Effector memory CD4-positive, alpha-beta T cell (primary cell): ENCODE results near the gene ENPP7.
A peak's percentile ranks its signal among the peaks of the same experiment; 100 is the strongest.

ENCODE experiments used
- DNase-seq, 3 donors: peaks; one replicate each; pipeline ENCODE4 v3.0.0-alpha.2; 2020
- H3K27ac ChIP-seq: 2 replicates; pipeline ENCODE4 v1.7.0; 2013; ENCODE audit warnings: mild to moderate bottlenecking, low read length, moderate library complexity; ENCODE audit not compliant: insufficient read depth, poor library complexity, severe bottlenecking
- H3K27me3 ChIP-seq: replicated peaks from 2 replicates; pipeline ENCODE4 v1.7.0; 2013; ENCODE audit warnings: mild to moderate bottlenecking, low read length; ENCODE audit not compliant: insufficient read depth, control insufficient read depth, poor library complexity, severe bottlenecking
- H3K36me3 ChIP-seq: 2 replicates; pipeline ENCODE4 v1.7.0; 2013; ENCODE audit warnings: mild to moderate bottlenecking, low read length, moderate library complexity; ENCODE audit not compliant: control insufficient read depth, insufficient read depth
- H3K4me1 ChIP-seq: 2 replicates; pipeline ENCODE4 v1.7.0; 2013; ENCODE audit warnings: low read length, mild to moderate bottlenecking; ENCODE audit not compliant: control insufficient read depth, insufficient read depth, poor library complexity, severe bottlenecking
- H3K4me3 ChIP-seq: 2 replicates; pipeline ENCODE4 v1.7.0; 2013; ENCODE audit warnings: low read length, low read depth, mild to moderate bottlenecking; ENCODE audit not compliant: insufficient read depth, poor library complexity, severe bottlenecking
- H3K9me3 ChIP-seq: 2 replicates; pipeline ENCODE4 v1.7.0; 2013; ENCODE audit warnings: mild to moderate bottlenecking, low read length, moderate library complexity; ENCODE audit not compliant: control insufficient read depth

Gene ENPP7

DNA sequence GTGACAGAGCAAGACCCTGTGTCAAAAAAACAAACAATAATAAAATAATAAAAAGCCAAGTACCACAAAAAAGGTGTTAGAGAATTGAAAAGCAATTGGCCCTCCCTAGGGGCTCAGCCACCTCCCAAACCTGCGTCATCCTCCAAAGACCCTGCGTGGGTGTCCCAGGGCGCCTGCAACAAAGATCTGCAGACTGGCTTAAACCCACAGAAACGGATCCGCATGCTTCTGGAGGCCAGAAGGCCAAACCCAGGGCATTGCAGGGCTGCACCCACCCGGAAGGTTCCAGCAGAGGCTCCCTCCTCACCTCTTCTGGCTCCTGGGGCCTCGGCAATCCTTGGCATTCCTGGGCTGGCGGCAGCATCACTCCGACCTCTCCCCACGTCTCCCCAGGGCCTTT, 1.5 kb downstream of the ENPP7 start:
- Histone ChIP-seq H3K4me3 (no peak overlapping the region), H3K9me3 (no peaks in the 10 kb centered on the region), H3K27me3 (no peaks in the 10 kb centered on the region), H3K4me1 (peaks cover 7% of the 10 kb centered on the region), H3K27ac (no peak overlapping the region), H3K36me3 (no peaks in the 10 kb centered on the region)
- no peak for DNase-seq

DNA sequence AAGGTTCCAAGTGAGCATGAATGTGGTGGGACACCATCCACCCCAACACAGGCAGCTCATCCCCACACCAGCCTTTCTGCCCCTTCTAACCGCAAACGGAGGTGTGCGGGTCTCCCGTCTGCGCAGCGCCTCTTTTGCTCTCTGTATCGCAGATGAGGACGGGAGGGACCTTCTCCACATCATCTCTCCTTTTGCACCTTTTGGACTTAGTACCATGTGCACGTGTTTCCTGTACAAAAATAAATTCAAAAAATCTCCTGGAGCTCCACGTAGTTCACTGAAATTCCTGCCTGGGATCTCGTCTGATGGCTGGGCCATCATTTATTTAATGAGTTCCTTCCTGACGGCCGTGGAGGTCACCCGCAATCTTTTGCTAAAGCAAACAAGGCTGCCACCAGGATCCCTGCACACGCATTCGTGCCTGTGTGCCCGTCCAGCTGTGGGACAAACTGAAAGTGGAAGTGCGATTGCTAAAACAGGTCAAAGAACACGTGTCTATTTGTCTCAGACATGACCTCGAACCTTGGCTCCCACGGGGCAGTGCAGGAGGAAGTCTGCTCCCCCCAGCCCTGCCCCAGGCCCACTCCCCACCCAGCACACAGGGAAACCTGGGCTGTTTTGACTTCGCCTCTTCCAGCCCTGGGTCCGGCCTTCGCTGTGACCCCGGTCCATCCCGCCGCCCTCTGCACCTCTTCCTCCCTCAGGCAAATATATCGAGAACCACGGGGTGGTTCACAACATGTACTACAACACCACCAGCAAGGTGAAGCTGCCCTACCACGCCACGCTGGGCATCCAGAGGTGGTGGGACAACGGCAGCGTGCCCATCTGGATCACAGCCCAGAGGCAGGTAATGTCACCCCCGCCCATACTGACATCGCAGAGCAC, 2.3 kb downstream of the ENPP7 start:
- H3K4me3 ChIP-seq, result no peak overlapping the region
- H3K36me3 ChIP-seq, result no peaks in the 10 kb centered on the region
- H3K9me3 ChIP-seq, result no peaks in the 10 kb centered on the region
- H3K4me1 ChIP-seq, result peaks cover 7% of the 10 kb centered on the region
- no peak overlapping the region for H3K27ac ChIP-seq
- H3K27me3 ChIP-seq, result no peaks in the 10 kb centered on the region
- peak in 1 of 3 donors; percentile 12 for DNase-seq

DNA sequence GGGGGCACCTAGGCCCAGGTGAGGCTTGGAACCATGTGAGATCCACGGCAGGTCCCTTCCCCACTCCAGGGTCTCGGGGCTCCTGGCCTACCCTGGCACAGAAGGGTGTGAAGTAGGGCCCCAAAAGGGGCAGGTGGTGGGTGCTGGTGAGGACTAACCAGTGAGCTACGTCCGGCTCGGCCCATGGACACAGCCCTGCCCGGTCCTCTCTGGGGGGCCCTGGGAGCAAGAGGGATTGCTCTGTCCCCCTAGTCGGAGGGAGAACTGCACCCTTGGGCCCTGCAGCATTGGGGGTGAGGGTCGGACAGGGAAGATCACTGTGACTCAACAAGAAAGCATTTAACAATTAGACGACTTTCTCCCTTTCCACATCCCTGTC, 2.9 kb downstream of the ENPP7 start:
- Histone ChIP-seq H3K9me3 (no peaks in the 10 kb centered on the region), H3K27me3 (no peaks in the 10 kb centered on the region), H3K4me1 (peaks cover 7% of the 10 kb centered on the region), H3K27ac (no peak overlapping the region), H3K36me3 (no peaks in the 10 kb centered on the region), H3K4me3 (no peak overlapping the region)
- no peak for DNase-seq

DNA sequence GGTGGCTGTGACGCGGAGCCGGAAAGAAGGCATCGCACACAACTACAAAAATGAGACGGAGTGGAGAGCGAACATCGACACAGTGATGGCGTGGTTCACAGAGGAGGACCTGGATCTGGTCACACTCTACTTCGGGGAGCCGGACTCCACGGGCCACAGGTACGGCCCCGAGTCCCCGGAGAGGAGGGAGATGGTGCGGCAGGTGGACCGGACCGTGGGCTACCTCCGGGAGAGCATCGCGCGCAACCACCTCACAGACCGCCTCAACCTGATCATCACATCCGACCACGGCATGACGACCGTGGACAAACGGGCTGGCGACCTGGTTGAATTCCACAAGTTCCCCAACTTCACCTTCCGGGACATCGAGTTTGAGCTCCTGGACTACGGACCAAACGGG, 4.4 kb downstream of the ENPP7 start:
- no peak for DNase-seq
- H3K27me3 ChIP-seq, result no peaks in the 10 kb centered on the region
- H3K9me3 ChIP-seq, result no peaks in the 10 kb centered on the region
- no peak overlapping the region for H3K4me3 ChIP-seq
- no peak overlapping the region for H3K27ac ChIP-seq
- H3K4me1 ChIP-seq, result peaks cover 7% of the 10 kb centered on the region
- H3K36me3 ChIP-seq, result no peaks in the 10 kb centered on the region

DNA sequence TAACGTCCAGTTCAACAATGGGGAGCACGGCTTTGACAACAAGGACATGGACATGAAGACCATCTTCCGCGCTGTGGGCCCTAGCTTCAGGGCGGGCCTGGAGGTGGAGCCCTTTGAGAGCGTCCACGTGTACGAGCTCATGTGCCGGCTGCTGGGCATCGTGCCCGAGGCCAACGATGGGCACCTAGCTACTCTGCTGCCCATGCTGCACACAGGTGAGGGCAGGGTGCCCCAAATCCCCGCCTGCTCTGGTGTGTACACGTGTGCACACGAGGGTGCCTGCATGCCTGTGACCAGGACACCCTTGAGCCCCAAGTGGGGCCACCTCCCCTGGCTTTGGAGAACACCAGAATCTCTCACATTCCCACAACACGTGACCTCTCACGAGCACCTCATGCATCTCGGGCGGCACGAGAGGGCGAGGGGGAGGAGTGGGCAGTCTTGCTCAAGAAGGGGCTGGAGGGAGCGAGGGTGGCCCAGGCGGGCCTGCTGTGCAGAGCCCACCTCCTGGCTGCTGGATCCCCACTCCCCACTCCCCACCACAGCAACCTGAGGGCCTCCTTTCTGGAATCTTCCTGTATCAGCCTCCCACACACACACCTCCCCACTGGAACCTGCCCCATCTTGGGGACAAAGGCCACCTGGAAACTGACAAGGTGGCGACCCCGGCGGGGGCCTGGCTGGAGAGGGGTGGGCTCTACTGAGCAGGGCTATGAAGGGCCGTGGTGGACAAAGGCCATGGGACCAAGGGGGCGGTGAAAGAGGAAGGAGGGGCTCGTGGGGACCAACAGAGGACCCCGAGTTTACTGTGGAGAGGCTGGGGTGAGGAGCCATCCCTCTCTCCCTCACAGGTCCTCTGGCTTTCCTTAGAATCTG, 6.5 kb downstream of the ENPP7 start:
- no peak for DNase-seq
- H3K36me3 ChIP-seq, result no peaks in the 10 kb centered on the region
- H3K4me3 ChIP-seq, result no peak overlapping the region
- H3K27ac ChIP-seq, result no peak overlapping the region
- H3K27me3 ChIP-seq, result peaks cover 9% of the 10 kb centered on the region
- peaks cover 14% of the 10 kb centered on the region for H3K4me1 ChIP-seq
- H3K9me3 ChIP-seq, result no peaks in the 10 kb centered on the region

GRCh38 chr17:79737922-79738578, 7.3 kb downstream of the ENPP7 start:
- Histone ChIP-seq H3K27ac (no peak overlapping the region), H3K4me3 (no peak overlapping the region), H3K36me3 (no peaks in the 10 kb centered on the region), H3K4me1 (peaks cover 11% of the 10 kb centered on the region), H3K27me3 (peaks cover 10% of the 10 kb centered on the region), H3K9me3 (no peaks in the 10 kb centered on the region)
- DNase-seq, result no peak

DNA sequence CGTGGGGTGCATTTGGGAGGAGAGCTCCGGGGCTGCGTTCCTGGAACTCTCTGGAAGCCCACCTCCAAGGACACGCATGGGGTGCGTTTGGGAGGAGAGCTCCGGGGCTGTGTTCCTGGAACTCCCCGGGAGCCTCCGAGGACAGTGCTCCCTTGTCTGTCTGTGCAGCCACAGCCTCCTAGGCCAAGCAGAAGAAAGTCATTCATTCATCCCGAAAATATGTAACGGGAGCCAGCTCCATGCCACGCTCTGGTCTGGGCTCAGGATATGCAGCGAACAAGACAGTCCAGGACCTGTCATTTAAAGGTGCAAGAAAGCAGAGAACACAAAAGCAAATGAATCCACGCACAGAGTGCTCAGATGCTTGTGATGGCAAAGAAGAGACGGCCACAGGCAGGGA, 7.9 kb downstream of the ENPP7 start:
- H3K9me3 ChIP-seq, result no peaks in the 10 kb centered on the region
- peaks cover 10% of the 10 kb centered on the region for H3K27me3 ChIP-seq
- H3K27ac ChIP-seq, result no peak overlapping the region
- H3K36me3 ChIP-seq, result no peaks in the 10 kb centered on the region
- peaks cover 8% of the 10 kb centered on the region for H3K4me1 ChIP-seq
- DNase-seq, result no peak
- no peak overlapping the region for H3K4me3 ChIP-seq

- H3K9me3 ChIP-seq, result no peaks in the 10 kb centered on the region
- H3K4me3 ChIP-seq, result no peak overlapping the region
- H3K27ac ChIP-seq, result no peak overlapping the region
- H3K36me3 ChIP-seq, result no peaks in the 10 kb centered on the region
- H3K27me3 ChIP-seq, result peaks cover 10% of the 10 kb centered on the region
- peaks cover 8% of the 10 kb centered on the region for H3K4me1 ChIP-seq
- no peak for DNase-seq
These were observed 8.7 kb downstream of the ENPP7 start for GRCh38 chr17:79739148-79740062.

GRCh38 chr17:79740413-79740812, 9.7 kb downstream of the ENPP7 start:
- peaks cover 10% of the 10 kb centered on the region for H3K27me3 ChIP-seq
- H3K4me3 ChIP-seq, result no peak overlapping the region
- no peaks in the 10 kb centered on the region for H3K9me3 ChIP-seq
- DNase-seq, result no peak
- H3K4me1 ChIP-seq, result peaks cover 8% of the 10 kb centered on the region
- H3K27ac ChIP-seq, result no peak overlapping the region
- no peaks in the 10 kb centered on the region for H3K36me3 ChIP-seq
